GM18909 (cell line): ENCODE measurements around the gene RRAGC.

Source experiments
- ATAC-seq: cut with Tn5 transposase; IDR thresholded peaks from one replicate; pipeline ENCODE4 v1.9.1; 2021; ENCODE audit warnings: mild to moderate bottlenecking; ENCODE audit not compliant: unreplicated experiment, poor library complexity

Gene RRAGC, protein sequence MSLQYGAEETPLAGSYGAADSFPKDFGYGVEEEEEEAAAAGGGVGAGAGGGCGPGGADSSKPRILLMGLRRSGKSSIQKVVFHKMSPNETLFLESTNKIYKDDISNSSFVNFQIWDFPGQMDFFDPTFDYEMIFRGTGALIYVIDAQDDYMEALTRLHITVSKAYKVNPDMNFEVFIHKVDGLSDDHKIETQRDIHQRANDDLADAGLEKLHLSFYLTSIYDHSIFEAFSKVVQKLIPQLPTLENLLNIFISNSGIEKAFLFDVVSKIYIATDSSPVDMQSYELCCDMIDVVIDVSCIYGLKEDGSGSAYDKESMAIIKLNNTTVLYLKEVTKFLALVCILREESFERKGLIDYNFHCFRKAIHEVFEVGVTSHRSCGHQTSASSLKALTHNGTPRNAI

DNA sequence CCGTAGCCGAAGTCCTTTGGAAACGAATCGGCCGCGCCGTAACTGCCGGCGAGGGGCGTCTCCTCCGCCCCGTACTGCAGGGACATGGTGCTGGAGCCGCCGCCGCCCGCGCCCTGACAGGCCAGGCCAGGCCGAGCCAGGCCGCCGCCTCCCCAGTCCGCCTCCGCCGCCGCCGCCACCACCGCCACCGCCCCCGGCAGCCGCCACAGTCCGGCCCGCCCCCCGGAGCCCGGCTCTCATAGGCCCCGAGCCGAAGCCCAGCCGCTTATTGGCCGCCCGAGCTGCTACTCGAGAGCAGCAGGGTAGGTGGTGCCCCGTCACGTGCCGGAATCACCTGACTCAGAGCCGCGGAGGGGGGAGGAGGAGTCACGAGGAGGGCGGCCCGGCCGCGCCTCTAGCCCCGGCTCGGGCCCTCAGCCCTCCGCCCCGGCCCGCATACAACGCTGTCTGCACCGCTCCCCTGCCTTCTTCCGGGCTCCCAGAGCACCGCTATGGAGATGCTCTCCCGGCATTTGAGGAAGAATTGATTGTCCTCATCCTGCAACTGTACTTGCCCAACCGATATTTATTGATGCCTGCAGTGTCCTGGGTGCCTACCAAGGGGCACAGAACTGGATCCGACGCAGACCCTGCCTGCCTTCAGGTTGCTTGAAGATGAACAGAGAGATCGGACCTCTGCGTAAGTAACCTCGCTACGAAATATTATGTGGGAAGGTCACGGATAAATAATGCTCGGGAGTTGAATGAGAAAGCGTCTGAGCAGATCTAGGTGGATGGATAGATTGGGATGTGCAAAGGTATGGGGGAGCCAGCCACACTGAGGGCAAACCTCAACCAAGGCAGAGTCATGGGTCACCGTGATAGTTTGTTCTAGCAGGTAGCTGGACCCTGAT, at the start of gene RRAGC:
RRAGC (minus strand) TSS at position 212 of the 893 bp plus-strand sequence; CDS start at position 86, 126 bp downstream.
- peak; percentile 94 for ATAC-seq

DNA sequence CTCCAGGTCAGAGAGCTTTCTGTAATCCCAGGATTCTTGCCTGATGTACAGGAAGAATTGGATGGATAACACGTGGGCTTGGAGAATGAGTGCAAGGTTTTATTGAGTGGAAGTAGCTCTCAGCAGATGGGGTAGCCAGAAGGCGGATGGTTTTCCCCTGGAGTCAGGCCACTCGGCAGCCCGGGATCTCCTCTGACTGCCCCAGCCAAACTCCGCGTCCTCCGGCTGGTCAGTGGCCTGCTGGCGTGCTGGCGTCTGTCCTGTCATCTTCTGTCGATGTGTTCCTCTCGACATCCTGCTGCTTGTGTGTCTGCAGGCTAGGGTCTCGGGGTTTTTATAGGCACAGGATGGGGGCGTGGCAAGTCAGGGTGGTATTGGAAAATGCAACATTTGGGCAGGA, 49.2 kb upstream of the RRAGC start:
- ATAC-seq = no peak

DNA sequence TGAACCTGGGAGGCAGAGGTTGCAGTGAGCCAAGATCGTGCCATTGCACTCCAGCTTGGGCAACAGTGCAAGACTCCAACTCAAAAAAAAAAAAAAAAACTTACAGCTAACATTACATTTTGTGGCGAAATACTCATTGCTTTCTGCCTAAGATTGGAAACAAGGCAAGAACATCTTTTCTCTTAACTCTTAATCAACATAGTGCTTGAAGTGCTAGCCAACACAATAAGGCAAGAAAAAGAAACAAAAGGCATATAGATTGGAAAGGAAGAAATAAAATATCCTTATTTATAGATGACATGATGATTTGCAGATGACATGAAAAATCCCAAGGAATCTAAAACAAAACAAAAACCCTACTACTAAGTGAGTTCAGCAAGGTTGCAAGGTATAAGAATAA, 46.4 kb upstream of the RRAGC start:
- no peak for ATAC-seq

DNA sequence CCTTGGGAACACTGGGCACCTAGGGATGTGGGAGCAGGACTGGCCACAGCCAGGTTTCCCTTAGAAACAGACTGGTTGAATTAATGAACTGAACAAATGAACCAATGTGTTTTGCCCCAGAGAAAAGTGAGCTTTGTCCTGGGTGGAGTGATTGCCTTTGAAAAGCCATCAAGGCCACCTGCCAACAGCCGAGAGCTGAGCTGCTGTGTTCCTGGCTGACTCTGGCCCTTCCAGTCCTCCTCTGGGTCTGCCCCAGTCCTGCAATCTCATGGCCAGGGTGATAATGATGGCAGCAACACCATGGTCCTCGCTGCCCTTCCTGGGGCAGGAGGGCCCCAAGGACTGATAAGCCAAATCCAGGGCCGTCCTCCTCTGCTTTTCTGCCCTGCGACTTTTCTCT, 40.0 kb upstream of the RRAGC start:
- no peak for ATAC-seq

DNA sequence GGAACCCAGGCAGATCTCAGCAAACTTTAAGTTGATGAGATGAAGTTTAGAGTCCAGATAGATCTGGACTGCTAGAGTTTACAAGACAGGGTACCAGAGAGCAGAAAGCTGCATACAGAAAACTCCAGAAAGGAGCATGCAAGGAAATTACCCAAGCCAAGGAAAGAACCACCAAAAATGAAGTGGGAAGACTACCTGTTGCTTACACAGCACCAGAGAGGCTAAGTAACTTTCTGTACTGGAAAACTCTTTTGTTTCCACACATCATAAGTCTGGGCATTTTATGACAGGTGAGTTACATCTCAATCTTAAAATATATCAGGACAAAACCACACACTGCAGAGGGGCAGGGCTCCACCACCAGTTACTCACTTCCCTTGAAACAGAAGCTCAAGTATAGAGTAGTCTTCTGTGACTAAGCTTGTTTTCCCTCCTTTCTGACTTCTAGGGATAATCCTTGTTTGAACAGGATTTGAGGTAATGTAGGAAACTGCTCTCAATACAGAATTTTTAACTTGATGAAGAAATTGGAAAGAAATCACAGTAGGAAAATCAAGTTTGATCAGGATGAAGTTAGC, 39.2 kb upstream of the RRAGC start:
- ATAC-seq = no peak

DNA sequence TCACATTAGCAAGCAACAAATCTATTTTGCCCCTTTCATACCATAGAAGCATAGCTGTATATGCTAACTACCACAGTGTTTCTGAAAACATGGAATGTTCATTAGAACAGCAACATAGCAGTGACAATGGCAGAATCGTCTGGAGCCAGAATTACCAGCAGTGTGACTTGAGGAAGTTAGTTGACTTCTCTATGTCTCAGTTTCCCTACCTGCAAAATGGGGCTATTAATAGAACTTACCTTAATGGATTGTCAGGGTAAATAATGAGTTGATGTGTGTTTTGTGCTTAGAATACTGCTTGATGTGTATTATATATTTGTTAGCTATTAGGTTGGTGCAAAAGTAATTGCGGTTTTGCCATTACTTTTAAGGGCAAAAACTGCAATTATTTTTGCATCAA, 36.6 kb upstream of the RRAGC start:
- no peak for ATAC-seq

DNA sequence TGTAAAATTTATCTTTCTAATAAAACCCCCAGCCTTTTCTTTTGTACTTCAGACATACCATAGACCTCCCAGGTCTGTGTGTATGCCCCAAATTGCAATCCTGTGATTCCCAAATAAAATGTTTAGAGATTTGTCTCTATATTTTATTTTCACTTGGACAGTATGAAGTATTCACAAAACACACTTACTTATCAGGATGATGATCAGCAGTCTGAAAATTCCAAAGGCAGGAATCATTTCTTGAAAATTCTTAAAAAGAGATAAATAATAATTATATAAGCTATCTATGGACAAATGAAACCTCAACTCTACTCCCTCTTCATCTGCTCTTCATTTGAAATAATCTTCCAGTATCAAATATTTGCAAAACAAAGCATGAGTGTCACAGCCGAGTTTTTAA, 33.4 kb upstream of the RRAGC start:
- no peak for ATAC-seq

DNA sequence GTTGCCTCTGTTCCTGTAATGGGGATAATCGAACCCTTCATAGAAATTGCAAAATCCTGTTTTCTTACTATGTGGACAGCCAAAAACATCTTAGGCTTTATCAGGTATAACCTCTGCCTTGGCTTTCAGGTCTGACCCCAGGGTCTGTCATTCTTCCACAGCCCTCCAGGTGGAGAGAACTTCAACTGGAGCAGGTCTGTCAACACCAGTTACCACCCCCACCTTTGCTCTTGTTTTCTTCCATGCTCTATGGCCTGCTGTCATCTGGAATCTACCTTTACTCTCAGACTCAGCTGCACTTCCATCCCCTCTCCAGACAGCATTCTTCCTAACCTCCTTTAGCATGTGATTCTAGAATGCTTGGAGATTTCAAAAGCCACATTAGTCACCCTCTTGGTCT, 32.2 kb upstream of the RRAGC start:
- no peak for ATAC-seq

DNA sequence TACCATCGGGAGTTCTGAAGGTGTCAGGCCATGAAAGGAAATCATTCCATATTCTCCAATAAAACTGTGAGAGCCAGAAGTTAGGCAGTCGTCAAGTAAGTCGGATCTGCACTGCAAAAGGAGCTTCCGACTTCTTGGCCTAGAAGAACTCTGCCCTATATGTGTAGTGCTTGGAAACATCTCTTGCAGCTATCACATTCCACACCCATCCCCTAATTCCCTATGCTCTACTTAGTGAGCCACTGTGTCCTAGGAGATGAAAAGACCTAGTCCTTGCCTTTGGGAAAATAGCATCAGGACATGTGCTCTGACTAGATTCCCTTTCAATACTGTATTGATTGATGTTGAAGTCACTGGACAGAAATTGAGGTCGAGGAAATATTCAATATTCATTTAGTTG, 30.0 kb upstream of the RRAGC start:
- no peak for ATAC-seq

DNA sequence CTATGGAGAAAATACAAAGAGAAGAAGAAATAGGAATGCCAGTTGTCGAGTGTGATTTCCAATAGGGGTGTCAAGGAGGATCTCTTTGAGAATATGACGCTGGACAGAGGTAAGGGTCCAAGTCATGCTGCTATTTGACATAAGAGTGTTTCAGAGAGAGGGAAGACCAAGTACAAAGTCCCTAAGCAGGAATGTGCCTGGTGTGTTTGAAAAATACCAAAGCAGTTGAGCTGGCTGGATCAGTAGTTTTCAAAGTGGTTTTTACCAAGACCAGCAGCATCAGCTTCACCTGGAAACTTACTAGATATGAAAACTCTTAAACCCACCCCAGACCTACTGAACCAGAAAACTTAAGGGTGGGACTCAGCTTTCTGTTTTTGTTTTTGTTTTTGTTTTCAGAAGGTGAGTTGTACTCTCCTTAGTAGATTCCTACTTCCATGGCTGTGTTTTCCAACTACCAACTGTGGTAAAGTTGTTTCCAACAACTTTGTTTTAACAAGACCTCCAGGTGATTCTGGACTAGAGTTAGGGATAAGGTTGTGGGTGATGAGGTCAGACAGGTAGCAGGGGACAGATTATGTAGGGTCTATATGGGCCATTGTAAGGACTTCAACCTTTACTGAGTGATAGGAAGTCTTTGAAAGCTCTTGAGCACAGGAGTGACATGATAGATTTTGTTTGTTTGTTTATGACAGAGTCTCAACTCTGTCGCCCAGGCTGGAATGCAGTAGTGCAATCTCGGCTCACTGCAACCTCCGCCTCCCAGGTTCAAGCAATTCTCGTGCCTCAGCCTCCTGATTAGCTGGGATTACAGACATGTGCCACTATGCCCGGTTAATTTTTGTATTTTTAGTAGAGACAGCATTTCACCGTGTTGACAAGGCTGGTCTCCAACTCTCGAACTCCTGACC, 29.1 kb upstream of the RRAGC start:
- no peak for ATAC-seq

DNA sequence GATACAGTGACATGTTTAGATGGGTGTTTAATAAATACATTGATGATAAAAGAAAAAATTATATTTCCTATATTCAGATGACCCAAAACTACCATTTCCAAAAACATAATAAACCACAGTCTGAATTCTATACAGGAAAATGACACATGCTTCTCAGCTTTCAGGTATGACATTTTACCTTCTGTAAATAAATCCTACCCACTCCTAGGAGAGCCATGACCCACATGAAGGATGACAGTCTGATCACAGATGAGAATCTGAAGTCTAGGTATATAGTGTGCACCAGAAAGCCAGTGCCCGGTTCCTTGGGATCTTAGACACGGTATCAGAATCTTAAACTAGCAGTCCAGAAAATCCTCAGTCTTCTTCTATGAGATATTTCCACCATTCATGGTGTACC, 25.5 kb upstream of the RRAGC start:
- no peak for ATAC-seq

DNA sequence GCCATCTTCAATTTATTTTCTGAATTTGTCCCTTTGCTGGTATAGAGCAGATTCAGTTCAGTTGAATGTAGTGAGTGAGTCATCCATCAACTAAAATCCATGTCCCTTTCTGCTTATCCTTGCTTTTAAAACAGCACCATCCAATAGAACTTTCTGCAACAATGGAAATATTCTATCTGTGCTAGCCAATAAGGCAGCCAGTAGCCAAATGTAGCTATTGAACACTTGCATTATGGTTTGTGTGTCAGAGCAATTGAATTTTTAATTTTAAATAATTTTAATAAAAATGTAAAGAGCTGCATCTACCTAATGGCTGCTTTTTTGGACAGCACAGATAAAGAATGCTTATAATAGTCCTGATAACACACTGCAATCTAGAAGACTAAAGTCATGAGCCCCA, 21.9 kb upstream of the RRAGC start, which contains the start of gene GJA9:
GJA9 (minus strand) TSS at position 101 of the 400 bp plus-strand sequence. CDS start 5,489 bp downstream, outside the sequence.
- no peak for ATAC-seq

DNA sequence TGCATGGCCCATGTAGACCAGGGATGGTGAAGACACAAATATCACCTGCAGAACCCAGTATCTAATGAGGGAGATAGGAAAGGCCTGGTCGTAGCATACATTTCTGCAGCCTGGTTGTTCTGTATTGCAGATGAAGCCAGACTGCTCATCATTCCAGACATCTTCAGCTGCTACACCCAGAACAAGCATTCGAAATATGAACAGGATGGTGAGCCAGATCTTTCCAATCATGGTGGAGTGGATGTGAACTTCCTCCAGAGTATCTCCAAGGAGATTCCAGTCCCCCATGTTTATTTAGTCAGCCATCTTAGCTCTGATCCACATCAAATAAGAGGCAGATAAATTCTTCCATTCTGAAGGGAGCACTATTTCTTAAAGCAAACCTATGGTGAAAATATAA, 16.2 kb upstream of the RRAGC start:
- no peak for ATAC-seq

DNA sequence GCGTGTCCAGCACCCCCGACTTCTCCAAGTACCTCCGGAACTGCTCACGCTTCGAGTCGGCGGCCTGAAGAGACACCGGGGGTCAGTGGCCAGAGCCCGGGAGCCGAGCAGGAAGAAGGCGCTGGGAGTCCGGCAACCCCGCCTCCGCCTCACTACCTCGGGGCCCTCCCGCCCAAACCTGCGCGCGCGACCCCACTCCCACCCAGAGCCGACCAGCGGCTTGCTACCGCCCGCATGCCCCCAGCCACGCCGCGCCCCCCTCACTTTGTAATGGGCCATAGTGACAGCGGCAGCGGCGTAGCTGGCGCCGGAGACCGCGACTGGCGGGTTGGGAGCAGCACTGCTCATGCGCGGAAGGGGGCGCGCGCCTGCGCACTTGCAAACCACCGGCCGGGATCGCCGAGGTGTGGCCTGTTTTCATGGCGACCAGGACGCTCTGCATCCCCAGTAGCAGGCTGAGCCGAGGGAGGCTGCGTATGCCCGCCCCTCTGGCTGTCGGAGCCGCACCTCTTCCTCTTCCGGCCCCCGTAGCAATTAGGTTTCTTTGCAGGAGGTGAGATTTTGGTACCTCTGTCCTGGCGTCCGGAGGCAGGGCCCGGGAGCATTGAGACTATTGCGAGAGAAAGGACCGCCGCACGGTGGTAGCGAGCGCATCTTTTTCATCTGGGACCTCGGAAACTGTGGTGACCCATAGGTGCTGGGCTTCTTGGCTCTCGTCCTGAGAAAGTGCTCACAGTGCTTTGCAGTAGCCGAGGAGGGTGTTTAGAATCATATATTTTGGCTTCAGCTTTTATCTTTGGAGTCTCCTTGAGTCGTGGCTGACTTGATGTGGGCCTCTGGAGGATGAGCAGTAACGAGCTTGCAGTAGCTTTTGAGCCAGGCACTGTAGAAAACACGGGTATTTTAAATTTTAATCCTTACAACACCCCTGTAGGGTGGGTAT, 13.7 kb upstream of the RRAGC start, which contains the start of gene MYCBP:
MYCBP (minus strand) TSS at position 322 of the 943 bp plus-strand sequence; CDS start at position 279, 43 bp downstream.
- ATAC-seq = peak; percentile 97

DNA sequence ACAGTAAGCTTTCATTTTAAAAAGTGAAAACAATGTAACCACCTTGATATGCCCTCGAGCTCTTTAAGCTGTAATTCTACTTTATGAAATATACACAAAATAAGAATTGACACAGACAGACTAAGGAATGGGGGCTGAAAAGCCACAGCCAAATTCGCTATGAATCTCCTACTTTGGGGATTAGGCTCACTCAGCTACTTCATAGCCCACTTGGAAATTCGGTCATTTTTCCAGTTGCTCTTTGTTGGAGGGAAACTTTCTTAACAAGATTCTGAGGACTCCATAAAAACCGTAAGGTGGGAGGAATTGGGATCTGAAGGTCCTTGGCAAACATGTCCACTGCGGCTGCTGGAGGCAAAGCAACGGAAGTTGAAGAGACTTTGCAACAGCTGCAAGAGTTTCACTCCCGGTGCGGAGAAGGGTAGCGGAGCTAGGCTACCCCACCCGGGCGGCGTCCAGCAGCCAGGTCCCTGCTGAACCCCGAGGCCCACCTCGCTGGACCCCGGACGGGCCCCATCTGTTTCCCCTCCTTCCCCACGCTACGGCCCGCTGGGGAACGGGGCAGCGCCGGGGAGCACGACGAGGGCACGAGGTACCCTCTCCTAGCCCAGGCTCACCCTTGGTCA, 12.9 kb upstream of the RRAGC start:
- peak; percentile 17 for ATAC-seq

DNA sequence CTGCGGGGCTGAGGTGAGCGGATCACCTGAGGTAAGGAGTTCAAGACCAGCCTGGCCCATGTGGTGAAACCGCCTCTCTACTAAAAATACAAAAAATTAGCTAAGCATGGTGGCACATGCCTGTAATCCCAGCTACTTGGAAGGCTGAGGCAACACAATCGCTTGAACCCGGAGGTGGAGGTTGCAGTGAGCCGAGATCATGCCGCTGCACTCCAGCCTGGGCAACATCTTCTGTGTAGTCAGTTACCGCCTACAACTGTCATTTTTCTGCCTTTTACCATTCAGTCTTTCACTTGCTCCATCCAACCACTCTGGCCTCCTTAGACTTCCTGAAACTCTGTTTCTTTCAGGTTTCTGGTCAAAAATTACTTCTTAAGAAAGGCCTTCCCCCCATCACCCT, 11.4 kb upstream of the RRAGC start:
- no peak for ATAC-seq

DNA sequence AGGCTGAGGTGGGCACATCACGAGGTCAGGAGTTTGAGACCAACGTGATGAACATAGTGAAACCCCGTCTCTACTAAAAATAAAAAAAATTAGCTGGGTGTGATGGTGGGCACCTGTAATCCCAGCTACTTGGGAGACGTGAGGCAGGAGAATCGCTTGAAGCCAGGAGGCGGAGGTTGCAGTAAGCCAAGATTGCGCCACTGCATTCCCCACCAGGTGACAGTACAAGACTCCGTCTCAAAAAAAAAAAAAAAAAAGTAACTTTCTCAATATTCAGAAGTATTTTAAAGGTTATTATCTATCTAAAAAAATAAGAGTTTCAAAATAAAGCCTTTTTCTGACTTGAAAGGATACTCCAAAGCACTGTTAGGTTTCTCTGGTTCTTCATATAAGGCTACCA, 7.6 kb upstream of the RRAGC start:
- no peak for ATAC-seq

DNA sequence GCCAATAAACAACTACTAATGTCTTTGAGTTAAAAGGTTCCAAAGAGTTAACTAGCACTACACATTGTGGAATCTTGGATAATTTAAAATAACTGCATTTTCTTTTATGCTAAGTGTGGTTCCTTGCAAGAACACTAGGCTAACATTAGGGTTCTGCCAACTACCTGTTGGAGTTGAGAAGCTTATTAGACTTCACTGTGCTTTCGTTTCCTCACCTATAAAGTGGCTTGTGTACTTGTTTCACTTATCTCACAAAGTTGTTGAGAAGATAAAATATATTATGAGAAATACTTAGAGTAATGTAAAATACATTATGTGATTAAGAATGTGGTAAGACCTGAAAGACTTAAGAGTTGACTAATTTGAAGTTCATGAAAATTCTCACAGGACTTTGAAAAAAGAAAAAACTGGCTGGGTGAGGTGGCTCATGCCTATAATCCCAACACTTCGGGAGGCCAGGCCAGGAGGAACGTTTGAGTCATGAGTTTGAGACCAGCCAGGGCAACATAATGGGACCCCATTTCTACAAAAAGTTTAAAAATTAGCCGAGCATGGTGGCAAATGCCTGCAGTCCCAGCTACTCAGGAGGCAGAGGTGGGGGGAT, 5.6 kb upstream of the RRAGC start:
- ATAC-seq = no peak
